ENCODE data around the gene TRA2A. TPM values are rescaled to one million over a fixed set of nuclear protein-coding genes. Genes with fewer than 3 reads are reported as not detected.

The TRA2A gene
- total and polyA plus RNA-seq, 2 of the 13 experiments (the other 11 are each of a cell fraction or from before 2014, with no cell fraction given), result 39.1 to 41.6 TPM

GRCh38 chr7:23469150-23469960, 62.4 kb downstream of the TRA2A start (continued):
- TF ChIP-seq FOSL2 (CRISPR knock-in tag; IDR thresholded peaks at IDR 0.05) (no peak), ATM (IDR thresholded peaks at IDR 0.05; ENCODE audit: borderline replicate concordance) (no peak), ZFY (CRISPR knock-in tag; IDR thresholded peaks at IDR 0.05) (peak; percentile 82), STAT6 (CRISPR knock-in tag; IDR thresholded peaks at IDR 0.05; ENCODE audit: borderline replicate concordance) (no peak), RFX5 (IDR thresholded peaks at IDR 0.05; ENCODE audit: low read depth, low read length) (no peak), FOXA1 (IDR thresholded peaks at IDR 0.05) (no peak), FOXA1 (CRISPR knock-in tag; IDR thresholded peaks at IDR 0.05) (no peak), ZBTB43 (CRISPR knock-in tag; conservative IDR thresholded peaks at IDR 0.05) (no peak), KDM1A (CRISPR knock-in tag; IDR thresholded peaks at IDR 0.05) (no peak), CHCHD3 (CRISPR knock-in tag; IDR thresholded peaks at IDR 0.05) (no peak), ZNF138 (CRISPR knock-in tag; IDR thresholded peaks at IDR 0.05; ENCODE audit: low read depth) (no peak), ZNF782 (CRISPR knock-in tag; IDR thresholded peaks at IDR 0.05; ENCODE audit: borderline replicate concordance) (no peak), ZNF264 (CRISPR knock-in tag; IDR thresholded peaks at IDR 0.05) (no peak), ZNF33A (CRISPR knock-in tag; IDR thresholded peaks at IDR 0.05; ENCODE audit: borderline replicate concordance) (no peak), SNAPC2 (CRISPR knock-in tag; IDR thresholded peaks at IDR 0.05) (0 out of 2 replicates have a peak, but pooled peaks have one; percentile 37)
- TF ChIP-seq, protein P1, sequence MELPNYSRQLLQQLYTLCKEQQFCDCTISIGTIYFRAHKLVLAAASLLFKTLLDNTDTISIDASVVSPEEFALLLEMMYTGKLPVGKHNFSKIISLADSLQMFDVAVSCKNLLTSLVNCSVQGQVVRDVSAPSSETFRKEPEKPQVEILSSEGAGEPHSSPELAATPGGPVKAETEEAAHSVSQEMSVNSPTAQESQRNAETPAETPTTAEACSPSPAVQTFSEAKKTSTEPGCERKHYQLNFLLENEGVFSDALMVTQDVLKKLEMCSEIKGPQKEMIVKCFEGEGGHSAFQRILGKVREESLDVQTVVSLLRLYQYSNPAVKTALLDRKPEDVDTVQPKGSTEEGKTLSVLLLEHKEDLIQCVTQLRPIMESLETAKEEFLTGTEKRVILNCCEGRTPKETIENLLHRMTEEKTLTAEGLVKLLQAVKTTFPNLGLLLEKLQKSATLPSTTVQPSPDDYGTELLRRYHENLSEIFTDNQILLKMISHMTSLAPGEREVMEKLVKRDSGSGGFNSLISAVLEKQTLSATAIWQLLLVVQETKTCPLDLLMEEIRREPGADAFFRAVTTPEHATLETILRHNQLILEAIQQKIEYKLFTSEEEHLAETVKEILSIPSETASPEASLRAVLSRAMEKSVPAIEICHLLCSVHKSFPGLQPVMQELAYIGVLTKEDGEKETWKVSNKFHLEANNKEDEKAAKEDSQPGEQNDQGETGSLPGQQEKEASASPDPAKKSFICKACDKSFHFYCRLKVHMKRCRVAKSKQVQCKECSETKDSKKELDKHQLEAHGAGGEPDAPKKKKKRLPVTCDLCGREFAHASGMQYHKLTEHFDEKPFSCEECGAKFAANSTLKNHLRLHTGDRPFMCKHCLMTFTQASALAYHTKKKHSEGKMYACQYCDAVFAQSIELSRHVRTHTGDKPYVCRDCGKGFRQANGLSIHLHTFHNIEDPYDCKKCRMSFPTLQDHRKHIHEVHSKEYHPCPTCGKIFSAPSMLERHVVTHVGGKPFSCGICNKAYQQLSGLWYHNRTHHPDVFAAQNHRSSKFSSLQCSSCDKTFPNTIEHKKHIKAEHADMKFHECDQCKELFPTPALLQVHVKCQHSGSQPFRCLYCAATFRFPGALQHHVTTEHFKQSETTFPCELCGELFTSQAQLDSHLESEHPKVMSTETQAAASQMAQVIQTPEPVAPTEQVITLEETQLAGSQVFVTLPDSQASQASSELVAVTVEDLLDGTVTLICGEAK (IDR thresholded peaks at IDR 0.05), result no peak
- TF ChIP-seq, protein P1 (CRISPR knock-in tag; IDR thresholded peaks at IDR 0.05), result no peak; the same call in 1 of the 2 replicates

All from HepG2 (cell line).